ENCODE measurements around the gene CPNE6.

DNA sequence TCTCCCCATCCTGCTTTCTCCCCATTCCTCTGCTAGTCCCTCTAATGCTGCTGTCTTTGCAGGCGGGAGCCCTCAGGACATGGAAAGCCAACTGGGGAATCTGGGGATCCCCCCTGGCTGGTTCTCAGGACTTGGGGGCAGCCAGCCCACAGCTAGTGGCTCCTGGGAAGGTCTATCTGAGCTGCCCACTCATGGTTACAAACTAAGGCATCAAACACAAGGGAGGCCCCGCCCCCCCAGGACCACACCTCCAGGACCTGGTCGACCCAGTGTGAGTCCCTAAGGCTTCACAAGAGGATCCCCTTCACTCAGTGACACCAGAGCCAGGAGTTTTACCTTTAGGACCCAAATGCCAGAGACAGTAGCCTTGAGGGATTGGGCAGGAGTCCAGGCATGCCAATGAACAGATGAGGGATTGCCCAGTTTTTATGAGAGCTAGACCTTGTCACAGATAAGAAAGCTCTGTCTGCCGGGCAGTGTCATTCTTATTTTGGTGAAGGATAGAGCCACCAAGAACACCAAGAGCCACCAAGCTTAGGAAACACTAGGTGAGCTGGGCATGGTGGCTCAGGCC, 8.0 kb upstream of the CPNE6 start:
- TF ChIP-seq, protein P1, sequence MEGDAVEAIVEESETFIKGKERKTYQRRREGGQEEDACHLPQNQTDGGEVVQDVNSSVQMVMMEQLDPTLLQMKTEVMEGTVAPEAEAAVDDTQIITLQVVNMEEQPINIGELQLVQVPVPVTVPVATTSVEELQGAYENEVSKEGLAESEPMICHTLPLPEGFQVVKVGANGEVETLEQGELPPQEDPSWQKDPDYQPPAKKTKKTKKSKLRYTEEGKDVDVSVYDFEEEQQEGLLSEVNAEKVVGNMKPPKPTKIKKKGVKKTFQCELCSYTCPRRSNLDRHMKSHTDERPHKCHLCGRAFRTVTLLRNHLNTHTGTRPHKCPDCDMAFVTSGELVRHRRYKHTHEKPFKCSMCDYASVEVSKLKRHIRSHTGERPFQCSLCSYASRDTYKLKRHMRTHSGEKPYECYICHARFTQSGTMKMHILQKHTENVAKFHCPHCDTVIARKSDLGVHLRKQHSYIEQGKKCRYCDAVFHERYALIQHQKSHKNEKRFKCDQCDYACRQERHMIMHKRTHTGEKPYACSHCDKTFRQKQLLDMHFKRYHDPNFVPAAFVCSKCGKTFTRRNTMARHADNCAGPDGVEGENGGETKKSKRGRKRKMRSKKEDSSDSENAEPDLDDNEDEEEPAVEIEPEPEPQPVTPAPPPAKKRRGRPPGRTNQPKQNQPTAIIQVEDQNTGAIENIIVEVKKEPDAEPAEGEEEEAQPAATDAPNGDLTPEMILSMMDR (conservative IDR thresholded peaks at IDR 0.05; ENCODE audit: low read depth, low read length) = no peak
- no peak for TF ChIP-seq EZH2 (IDR thresholded peaks at IDR 0.05; ENCODE audit: borderline replicate concordance, low read depth, low read length, poor library complexity, severe bottlenecking)

Measured in A673 (cell line).